ENCODE data around the gene RHBG.

DNA sequence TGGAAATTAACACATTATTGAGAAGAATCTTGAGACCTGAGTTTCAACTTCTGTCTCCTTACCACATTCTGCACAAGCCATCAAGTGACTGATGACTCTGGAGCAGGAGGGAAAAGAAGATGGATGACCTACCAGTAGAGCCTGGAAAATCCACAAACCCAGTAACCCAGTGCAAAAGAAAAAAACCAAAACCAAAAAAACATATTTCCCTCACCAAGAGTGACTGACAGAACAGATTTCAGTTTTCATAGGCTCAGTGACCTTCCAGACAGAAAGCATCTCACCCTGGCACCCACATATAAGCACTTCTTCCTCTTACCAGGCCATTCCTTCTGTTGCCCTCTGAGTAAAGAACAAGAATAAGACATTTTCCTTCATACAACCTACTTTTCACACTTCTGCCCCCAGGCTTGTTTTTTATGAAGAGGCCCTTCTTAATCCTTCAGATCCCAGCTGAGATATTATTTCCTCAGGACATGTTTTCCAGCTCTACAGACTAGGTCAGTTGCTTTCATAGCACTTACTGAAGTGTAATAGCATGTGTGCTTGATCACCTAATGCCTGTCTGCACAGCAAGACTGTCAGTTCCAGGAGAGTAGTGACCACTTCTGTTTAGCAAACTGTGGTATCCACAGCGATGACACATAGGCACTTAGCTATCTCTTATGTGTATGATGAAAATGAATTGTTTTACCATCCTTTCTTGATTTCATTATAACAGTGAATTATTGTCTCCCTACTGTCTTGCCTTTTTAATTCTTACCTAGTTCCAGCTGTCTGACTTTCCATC lies 26.6 kb upstream of the RHBG start:
- TF ChIP-seq, protein P1, sequence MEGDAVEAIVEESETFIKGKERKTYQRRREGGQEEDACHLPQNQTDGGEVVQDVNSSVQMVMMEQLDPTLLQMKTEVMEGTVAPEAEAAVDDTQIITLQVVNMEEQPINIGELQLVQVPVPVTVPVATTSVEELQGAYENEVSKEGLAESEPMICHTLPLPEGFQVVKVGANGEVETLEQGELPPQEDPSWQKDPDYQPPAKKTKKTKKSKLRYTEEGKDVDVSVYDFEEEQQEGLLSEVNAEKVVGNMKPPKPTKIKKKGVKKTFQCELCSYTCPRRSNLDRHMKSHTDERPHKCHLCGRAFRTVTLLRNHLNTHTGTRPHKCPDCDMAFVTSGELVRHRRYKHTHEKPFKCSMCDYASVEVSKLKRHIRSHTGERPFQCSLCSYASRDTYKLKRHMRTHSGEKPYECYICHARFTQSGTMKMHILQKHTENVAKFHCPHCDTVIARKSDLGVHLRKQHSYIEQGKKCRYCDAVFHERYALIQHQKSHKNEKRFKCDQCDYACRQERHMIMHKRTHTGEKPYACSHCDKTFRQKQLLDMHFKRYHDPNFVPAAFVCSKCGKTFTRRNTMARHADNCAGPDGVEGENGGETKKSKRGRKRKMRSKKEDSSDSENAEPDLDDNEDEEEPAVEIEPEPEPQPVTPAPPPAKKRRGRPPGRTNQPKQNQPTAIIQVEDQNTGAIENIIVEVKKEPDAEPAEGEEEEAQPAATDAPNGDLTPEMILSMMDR (conservative IDR thresholded peaks at IDR 0.05; ENCODE audit: low read depth, low read length), result no peak
- TF ChIP-seq, protein P2, sequence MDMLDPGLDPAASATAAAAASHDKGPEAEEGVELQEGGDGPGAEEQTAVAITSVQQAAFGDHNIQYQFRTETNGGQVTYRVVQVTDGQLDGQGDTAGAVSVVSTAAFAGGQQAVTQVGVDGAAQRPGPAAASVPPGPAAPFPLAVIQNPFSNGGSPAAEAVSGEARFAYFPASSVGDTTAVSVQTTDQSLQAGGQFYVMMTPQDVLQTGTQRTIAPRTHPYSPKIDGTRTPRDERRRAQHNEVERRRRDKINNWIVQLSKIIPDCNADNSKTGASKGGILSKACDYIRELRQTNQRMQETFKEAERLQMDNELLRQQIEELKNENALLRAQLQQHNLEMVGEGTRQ (IDR thresholded peaks at IDR 0.05; ENCODE audit: low read depth, low read length), result no peak
- no peak for TF ChIP-seq RFX5 (IDR thresholded peaks at IDR 0.05; ENCODE audit: low read depth, low read length)
- TF ChIP-seq RAD21 (IDR thresholded peaks at IDR 0.05; ENCODE audit: low read length), result no peak
- no peak for TF ChIP-seq POLR2A (IDR thresholded peaks at IDR 0.05; ENCODE audit: low read depth, low read length)
- TF ChIP-seq RCOR1 (IDR thresholded peaks at IDR 0.05; ENCODE audit: insufficient replicate concordance, low read length), result no peak
- no peak for TF ChIP-seq MXI1 (IDR thresholded peaks at IDR 0.05; ENCODE audit: borderline replicate concordance, low read depth, low read length)
- no peak for TF ChIP-seq SMC3 (IDR thresholded peaks at IDR 0.05; ENCODE audit: low read depth, low read length)

Measured in IMR-90 (cell line).